Measurements from ENCODE around the gene THRA. TPM values are rescaled to one million over a fixed set of nuclear protein-coding genes. Genes with fewer than 3 reads are reported as not detected.

Gene THRA
- polyA plus RNA-seq, 12 donors: 50.5 to 83.8 (median 63.6) TPM; not detected in 1

Other genes starting within 250 kb of the THRA start
- 1 to 10 TPM in 1 of 12 donors, under 1 TPM in 9, not detected in 2; 0.06 to 1.5 (median 0.25) TPM for gene IKZF3, start 198.7 kb upstream of the THRA start, polyA plus RNA-seq (ENCODE audit: insufficient read length in 12 of 12)
- gene ZPBP2, start 194.8 kb upstream of the THRA start, polyA plus RNA-seq (ENCODE audit: insufficient read length in 12 of 12): not detected
- 10 to 100 TPM in 5 of 12 donors, 1 to 10 TPM in 6, not detected in 1; 5.5 to 24.9 (median 9.6) TPM for gene GSDMB, start 144.3 kb upstream of the THRA start, polyA plus RNA-seq (ENCODE audit: insufficient read length in 12 of 12)
- 10 to 100 TPM in 11 of 12 donors, not detected in 1; 37.2 to 65.9 (median 42.6) TPM for gene ORMDL3, start 135.4 kb upstream of the THRA start, polyA plus RNA-seq (ENCODE audit: insufficient read length in 12 of 12)
- under 1 TPM in 1 of 12 donors, not detected in 11; 0.19 TPM for gene LRRC3C, start 135.2 kb upstream of the THRA start, polyA plus RNA-seq (ENCODE audit: insufficient read length in 12 of 12)
- under 1 TPM in 10 of 12 donors, not detected in 2; 0.08 to 0.19 (median 0.14) TPM for gene GSDMA, start 100.0 kb upstream of the THRA start, polyA plus RNA-seq (ENCODE audit: insufficient read length in 12 of 12)
- 100 to 1,000 TPM in 1 of 12 donors, 10 to 100 TPM in 10, not detected in 1; 59.7 to 102 (median 83.6) TPM for gene PSMD3, start 82.2 kb upstream of the THRA start, polyA plus RNA-seq (ENCODE audit: insufficient read length in 12 of 12)
- under 1 TPM in 6 of 12 donors, not detected in 6; 0.15 to 0.28 (median 0.23) TPM for gene CSF3, start 47.5 kb upstream of the THRA start, polyA plus RNA-seq (ENCODE audit: insufficient read length in 12 of 12)
- 100 to 1,000 TPM in 1 of 12 donors, 10 to 100 TPM in 10, not detected in 1; 52.6 to 127 (median 70.7) TPM for gene MED24, start 8.6 kb upstream of the THRA start, polyA plus RNA-seq (ENCODE audit: insufficient read length in 12 of 12)
- gene NR1D1, start 37.6 kb downstream of the THRA start, polyA plus RNA-seq (ENCODE audit: insufficient read length in 12 of 12): 10 to 100 TPM in 1 of 12 donors, 1 to 10 TPM in 9, not detected in 2; 1.7 to 12.3 (median 3.4) TPM
- 100 to 1,000 TPM in 10 of 12 donors, 10 to 100 TPM in 1, not detected in 1; 95.6 to 172 (median 129) TPM for gene MSL1, start 59.0 kb downstream of the THRA start, polyA plus RNA-seq (ENCODE audit: insufficient read length in 12 of 12)
- gene CASC3, start 77.6 kb downstream of the THRA start, polyA plus RNA-seq (ENCODE audit: insufficient read length in 12 of 12): 100 to 1,000 TPM in 1 of 12 donors, 10 to 100 TPM in 10, not detected in 1; 54.5 to 130 (median 62.1) TPM
- gene RAPGEFL1, start 114.5 kb downstream of the THRA start, polyA plus RNA-seq (ENCODE audit: insufficient read length in 12 of 12): 10 to 100 TPM in 5 of 12 donors, 1 to 10 TPM in 6, not detected in 1; 4.4 to 25.8 (median 8.0) TPM
- 10 to 100 TPM; 12.7 to 73.8 (median 16.8) TPM for gene WIPF2, start 156.3 kb downstream of the THRA start, polyA plus RNA-seq (ENCODE audit: insufficient read length in 12 of 12)
- gene CDC6, start 224.9 kb downstream of the THRA start, polyA plus RNA-seq (ENCODE audit: insufficient read length in 12 of 12): 10 to 100 TPM in 7 of 12 donors, 1 to 10 TPM in 4, not detected in 1; 7.5 to 17.4 (median 12.3) TPM
- 10 to 100 TPM in 11 of 12 donors, not detected in 1; 43.8 to 85.4 (median 55.1) TPM for gene RARA, start 246.2 kb downstream of the THRA start, polyA plus RNA-seq (ENCODE audit: insufficient read length in 12 of 12)

Measured in muscle of arm (tissue), 12 donors.